GM19035 (cell line): ENCODE data around the gene DECR2.

Source experiments
- ATAC-seq: cut with Tn5 transposase; IDR thresholded peaks from one replicate; pipeline ENCODE4 v1.9.1; 2021; ENCODE audit not compliant: unreplicated experiment

The DECR2 gene

GRCh38 chr16:430904-431303 lies 29.2 kb downstream of the DECR2 start:
- ATAC-seq = no peak

DNA sequence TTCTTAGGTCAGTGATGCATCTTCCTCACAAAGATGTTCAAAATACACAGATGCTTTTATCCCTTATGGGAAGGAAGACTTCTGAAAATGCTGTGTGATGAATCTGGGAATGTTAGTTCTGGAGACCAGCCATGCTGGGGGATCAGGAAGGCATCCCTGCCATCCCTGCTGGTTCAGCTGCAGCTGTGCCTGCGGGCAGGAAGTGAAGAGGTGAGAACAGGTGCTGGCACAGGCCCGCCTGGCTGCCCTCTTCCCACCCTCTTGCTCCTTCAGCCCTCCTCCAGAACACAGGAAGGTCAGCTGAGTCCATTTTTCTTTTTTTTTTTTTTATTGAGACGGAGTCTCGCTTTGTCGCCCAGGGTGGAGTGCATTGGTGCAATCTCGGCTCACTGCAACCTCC lies 38.9 kb downstream of the DECR2 start:
- no peak for ATAC-seq

- ATAC-seq = no peak
Measured at GRCh38 chr16:441447-441846, 39.8 kb downstream of the DECR2 start.

DNA sequence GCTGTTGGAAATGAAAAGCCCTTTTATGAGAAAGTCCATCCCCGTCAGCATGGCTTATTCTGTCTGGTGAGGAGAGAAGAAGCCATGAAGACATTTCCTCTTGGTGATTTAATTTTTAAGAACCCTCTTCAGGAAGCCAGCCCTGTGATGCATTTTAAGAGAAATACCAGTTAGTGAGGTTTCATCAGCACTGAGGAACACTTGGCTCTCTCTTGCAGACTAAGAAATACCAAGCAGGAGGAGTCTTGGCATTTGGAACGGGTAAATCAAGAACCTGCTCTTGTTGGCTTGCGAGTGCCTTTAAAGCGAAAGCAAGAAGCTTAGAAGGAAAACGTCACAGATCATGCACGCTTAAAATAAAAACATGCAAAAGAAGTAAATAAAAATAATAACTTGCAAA lies 41.3 kb downstream of the DECR2 start:
- ATAC-seq = no peak

DNA sequence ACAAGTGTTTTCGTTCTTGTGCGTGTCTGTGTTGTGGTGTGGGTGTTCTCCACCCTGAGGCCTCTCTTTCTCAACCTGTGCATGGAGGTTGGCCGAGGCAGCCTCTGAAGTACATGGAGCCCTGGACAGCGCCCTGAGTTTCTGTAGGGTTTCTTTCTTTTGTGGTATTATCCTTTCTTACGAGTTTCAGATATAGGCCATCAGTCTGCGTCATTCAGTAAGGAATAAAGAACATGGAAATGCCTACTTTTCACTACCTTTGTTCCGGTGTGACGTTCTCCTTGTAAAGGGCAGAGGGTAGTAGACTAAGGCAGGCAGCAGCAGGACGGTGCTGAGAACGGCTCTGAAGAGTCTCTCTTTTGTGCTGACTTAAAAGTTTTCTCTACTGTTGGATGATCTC lies 42.3 kb downstream of the DECR2 start:
- no peak for ATAC-seq

DNA sequence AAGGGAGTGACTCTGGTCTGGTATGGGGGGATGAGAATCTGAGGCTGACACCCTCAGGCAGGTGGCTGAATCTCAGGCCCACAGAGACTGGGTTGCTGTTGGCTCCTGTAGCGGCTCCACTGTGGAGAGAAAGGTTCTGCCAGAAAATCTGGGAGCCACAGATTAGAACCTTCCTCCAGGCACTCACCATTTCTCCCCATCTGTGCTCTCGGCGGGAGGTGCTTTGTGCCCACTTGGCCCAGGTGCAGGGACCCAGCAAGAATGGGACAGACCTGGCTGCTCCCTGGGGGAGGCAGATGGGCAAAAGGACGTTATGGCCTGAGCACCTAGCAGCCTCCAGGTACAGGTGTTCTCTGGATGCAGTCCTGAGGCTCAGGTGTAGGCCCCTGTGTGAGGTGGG lies 43.9 kb downstream of the DECR2 start:
- ATAC-seq = no peak

DNA sequence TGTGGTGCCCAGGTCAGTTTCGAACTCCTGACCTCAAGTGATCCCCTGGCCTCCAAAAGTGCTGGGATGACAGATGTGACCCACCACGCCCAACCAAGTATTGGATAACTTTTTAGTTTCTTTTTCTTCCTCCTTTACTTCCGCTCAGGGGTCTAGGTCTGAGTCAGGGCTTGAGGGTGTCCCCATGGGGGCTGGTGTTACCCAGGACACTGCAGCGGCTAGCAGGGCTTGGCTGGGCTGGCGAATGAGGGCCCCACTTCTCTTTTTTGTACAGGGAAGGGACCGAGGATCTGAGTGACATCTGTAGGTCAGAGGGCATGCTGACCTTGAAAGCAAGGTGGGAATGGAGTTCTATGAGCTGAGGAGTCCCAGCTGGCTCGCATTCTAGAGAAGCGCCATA lies 48.7 kb downstream of the DECR2 start:
- no peak for ATAC-seq

- ATAC-seq = no peak
Measured at GRCh38 chr16:450785-451512, 49.3 kb downstream of the DECR2 start.

DNA sequence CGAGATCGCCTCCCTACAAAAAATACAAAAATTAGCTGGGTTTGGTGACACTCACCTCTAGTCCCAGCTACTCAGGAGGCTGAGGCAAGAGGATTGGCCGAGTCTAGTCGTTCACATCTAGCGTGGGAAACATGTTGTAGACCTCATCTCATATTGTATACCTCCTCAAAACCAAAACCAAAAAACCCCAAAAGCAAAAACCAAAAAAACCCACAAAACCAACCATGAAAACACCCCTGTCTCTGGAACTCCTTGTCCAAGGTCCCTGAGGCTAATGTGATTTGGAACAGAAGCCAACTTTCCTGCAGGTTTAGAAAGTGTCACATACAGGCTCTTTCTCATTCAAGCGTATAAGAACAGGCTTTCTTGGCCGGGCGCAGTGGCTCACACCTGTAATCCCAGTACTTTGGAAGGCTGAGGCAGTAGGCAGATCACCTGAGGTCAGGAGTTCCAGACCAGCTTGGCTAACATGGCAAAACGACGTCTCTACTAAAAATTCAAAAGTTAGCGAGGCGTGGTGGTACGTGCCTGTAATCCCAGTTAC lies 52.8 kb downstream of the DECR2 start:
- no peak for ATAC-seq

GRCh38 chr16:455453-455852 lies 53.8 kb downstream of the DECR2 start:
- ATAC-seq = no peak

- no peak for ATAC-seq
Measured at GRCh38 chr16:456891-457483, 55.3 kb downstream of the DECR2 start.

DNA sequence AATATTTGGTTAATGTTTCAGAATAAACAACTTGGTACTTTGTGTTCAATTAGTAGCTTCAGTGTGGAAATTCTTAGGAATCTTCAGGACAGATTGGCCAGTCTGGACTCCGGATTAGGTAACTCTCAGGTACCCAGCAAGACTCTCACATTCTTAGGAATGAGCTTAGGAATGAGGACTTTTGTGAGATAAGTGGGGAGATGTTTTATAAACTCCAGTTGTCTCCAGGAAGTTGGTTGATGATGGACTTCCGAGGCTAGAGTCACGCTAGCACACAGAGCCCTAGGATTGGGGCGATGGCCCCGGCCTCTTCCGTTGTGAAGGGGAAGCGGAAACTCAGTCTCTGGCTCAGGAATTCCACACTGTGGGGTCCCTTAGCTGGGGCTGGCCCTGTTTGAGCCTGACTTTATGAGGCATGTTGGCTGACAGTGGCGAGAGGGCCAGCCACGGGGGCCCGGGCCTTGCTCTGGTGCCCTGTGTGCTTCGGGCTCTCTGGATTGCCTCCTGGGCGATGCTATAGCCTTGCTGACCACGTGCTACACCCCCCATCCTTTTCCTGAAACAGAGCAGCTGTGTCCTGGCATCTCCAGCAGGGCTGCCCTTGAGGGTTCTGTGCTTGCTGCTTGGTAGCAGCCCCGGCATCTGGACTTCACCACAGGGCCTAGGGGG lies 56.2 kb downstream of the DECR2 start:
- ATAC-seq = no peak

DNA sequence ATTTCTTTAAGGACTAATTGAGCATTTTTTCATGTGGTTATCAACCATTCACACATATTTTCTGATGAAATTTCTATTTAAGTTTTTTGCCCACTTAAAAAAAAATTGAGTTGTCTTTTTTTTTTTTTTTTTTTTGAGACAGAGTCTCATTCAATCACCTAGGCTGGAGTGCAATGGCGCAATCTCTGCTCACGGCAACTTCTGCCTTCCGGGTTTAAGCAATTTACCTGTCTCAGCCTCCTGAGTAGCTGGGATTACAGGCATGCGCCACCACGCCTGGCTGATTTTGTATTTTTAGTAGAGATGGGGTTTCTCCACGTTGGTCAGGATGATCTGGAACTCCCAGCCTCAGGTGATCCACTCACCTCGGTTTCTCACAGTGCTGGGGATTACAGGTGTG lies 58.1 kb downstream of the DECR2 start:
- no peak for ATAC-seq

DNA sequence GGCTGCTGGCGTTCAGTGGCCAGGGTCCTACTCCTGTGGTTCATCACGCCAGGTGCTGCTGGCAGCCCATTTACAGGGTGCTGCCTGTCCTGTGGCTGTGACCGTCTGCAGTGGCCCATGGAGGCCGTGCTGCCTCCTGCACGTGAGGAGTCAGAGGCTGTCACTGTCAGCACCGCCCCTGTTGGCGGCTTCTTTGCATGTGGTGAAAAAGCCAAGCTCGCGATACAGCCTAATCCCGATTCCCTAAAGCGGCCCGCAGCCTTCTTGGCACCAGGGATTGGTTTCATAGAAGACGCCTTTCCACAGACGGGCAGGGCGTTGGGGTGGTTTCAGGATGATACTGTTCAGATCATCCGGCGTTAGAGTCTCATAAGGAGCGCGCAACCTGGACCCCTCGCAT lies 59.1 kb downstream of the DECR2 start:
- no peak for ATAC-seq
